Memory B cell (primary cell): ENCODE measurements around the gene PMM1.
"Not testable (repeated sequence)": the region's sequence is repeated elsewhere in the genome, so short reads cannot be mapped to it uniquely, and the experiment has no call there.

Experiments used
- ATAC-seq: fragments of 150-1000 bp; cut with Tn5 transposase; 2 replicates; pipeline ENCODE4 v1.10.0; 2021; ENCODE audit warnings: low read depth, mild to moderate bottlenecking, moderate library complexity
- DNase-seq, 2 donors: peaks; one replicate each; pipeline ENCODE4 v3.0.0; 2022; ENCODE audit warnings: low spot score in 2 of 2
- H3K27ac Mint-ChIP-seq: one replicate; pipeline ENCODE4 v1.8.0; 2022; ENCODE audit warnings: mild to moderate bottlenecking, moderate library complexity, mixed read lengths
- H3K27me3 Mint-ChIP-seq: one replicate; pipeline ENCODE4 v1.8.0; 2022; ENCODE audit warnings: mixed read lengths
- H3K36me3 Mint-ChIP-seq: one replicate; pipeline ENCODE4 v1.8.0; 2022; ENCODE audit warnings: mild to moderate bottlenecking, mixed read lengths
- H3K4me1 Mint-ChIP-seq: one replicate; pipeline ENCODE4 v1.8.0; 2022; ENCODE audit warnings: mixed read lengths
- H3K4me3 Mint-ChIP-seq: one replicate; pipeline ENCODE4 v1.8.0; 2022; ENCODE audit warnings: mild to moderate bottlenecking, moderate library complexity, mixed read lengths
- H3K9me3 Mint-ChIP-seq: one replicate; pipeline ENCODE4 v1.8.0; 2022; ENCODE audit warnings: mixed read lengths

The PMM1 gene

DNA sequence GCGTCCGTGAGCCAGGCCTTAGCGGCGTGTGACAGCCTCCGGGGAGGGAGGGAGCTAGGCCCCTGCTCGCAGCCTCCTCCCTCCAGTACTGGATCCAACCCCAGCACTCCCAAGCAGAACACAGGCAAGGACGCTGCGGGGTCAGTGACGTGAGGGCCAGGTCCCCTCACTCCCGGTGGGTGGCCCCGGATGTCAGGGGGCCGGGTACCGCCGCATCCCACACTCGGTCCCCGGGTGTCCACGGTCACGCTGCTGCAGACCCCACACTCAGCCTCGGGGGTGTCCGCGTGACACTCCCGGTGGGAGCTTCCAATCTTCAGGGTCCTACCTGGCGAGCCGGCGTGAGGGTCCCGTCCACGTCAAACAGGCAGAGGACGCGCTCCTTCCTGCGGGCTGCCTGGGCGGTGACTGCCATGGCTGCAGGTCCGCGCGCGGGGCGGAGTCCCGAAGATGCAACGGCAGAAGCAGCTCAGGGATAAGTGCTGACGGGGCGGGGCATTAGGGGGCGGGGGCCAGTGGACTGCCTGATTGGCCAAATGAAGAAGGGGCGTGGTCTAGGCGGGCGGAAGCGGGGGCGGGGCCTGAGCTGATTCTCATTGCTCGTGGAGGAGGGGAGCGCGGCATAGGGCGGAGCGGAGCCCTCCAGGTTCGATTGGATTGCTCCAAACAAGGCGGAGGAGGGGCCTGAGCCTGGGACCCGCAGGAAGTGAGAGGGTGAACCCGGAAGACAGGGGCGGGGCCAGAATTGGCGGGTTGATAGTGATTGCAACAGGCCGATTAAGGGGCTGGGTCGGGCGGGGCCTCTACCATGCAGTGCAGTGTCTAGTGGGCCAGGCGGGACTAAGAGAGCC lies at the start of gene PMM1:
Gene PMM1, minus strand, starts transcription at position 450 of the 851 bp plus-strand sequence. Its CDS starts 35 bp downstream, at position 415.
- Mint-ChIP-seq H3K27me3 (no peaks in the 10 kb centered on the region), H3K9me3 (no peaks in the 10 kb centered on the region), H3K27ac (peak within 1 kb of the TSS; percentile 58), H3K4me3 (peak within 1 kb of the TSS; percentile 95), H3K36me3 (peaks cover 4% of the 10 kb centered on the region), H3K4me1 (no peaks in the 10 kb centered on the region)
- ATAC-seq (peak; percentile 94), DNase-seq (peak; percentile 95 to 99)

- ATAC-seq (no peak), DNase-seq (no peak)
- H3K27ac Mint-ChIP-seq: no peak overlapping the region
- peaks cover 2% of the 10 kb centered on the region for H3K4me1 Mint-ChIP-seq
- no peak overlapping the region for H3K4me3 Mint-ChIP-seq
- H3K27me3 Mint-ChIP-seq: no peaks in the 10 kb centered on the region
- peaks cover 31% of the 10 kb centered on the region for H3K36me3 Mint-ChIP-seq
- H3K9me3 Mint-ChIP-seq: peaks cover 2% of the 10 kb centered on the region
Measured at GRCh38 chr22:41638748-41639147, 49.1 kb upstream of the PMM1 start.

GRCh38 chr22:41638124-41638523 lies 48.5 kb upstream of the PMM1 start:
- no peak overlapping the region for H3K27ac Mint-ChIP-seq
- peaks cover 33% of the 10 kb centered on the region for H3K36me3 Mint-ChIP-seq
- peaks cover 2% of the 10 kb centered on the region for H3K9me3 Mint-ChIP-seq
- H3K4me3 Mint-ChIP-seq: no peak overlapping the region
- H3K4me1 Mint-ChIP-seq: peaks cover 2% of the 10 kb centered on the region
- no peaks in the 10 kb centered on the region for H3K27me3 Mint-ChIP-seq
- DNase-seq: no peak
- no peak for ATAC-seq

DNA sequence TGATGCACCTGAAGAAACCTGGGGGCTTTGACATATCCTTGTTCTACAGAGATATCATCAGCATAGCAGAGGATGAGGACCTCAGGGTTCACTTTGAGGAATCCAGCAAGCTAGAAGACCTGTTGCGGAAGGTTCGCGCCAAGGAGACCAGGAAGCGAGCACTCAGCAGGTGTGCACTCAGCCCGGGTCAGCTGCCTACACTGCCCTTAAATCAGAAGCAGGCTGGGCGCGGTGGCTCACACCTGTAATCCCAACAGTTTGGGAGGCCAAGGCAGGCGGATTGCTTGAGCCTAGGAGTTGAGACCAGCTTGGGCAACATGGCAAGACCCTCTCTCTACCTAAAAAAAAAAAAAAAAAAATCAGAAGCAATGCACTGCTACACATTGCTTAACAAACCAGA lies 48.0 kb upstream of the PMM1 start:
- DNase-seq, H3K27ac Mint-ChIP-seq, ATAC-seq, H3K9me3 Mint-ChIP-seq, H3K4me1 Mint-ChIP-seq, H3K27me3 Mint-ChIP-seq, H3K4me3 Mint-ChIP-seq: not testable (repeated sequence)
- peaks cover 33% of the 10 kb centered on the region for H3K36me3 Mint-ChIP-seq

DNA sequence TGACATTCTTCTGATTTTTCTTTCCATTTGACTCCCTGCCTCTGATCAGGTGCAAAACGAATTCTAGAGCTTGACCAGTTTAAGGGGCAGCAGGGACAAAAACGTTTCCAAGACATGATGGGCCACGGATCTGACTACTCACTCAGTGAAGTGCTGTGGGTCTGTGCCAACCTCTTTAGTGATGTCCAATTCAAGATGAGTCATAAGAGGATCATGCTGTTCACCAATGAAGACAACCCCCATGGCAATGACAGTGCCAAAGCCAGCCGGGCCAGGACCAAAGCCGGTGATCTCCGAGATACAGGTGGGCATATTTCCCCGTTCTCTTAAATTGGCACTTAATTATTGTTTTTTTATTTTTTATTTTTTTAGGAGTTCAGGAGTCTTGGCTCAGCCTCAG lies 46.8 kb upstream of the PMM1 start:
- Mint-ChIP-seq H3K27me3 (no peaks in the 10 kb centered on the region), H3K9me3 (no peaks in the 10 kb centered on the region), H3K4me3 (no peak overlapping the region), H3K27ac (no peak overlapping the region), H3K36me3 (peaks cover 29% of the 10 kb centered on the region), H3K4me1 (no peaks in the 10 kb centered on the region)
- ATAC-seq (no peak), DNase-seq (no peak)

GRCh38 chr22:41634610-41635009 lies 45.0 kb upstream of the PMM1 start:
- not testable (repeated sequence) for ATAC-seq, H3K9me3 Mint-ChIP-seq, H3K4me1 Mint-ChIP-seq, H3K27me3 Mint-ChIP-seq, H3K4me3 Mint-ChIP-seq, H3K27ac Mint-ChIP-seq, DNase-seq
- H3K36me3 Mint-ChIP-seq: peaks cover 25% of the 10 kb centered on the region

DNA sequence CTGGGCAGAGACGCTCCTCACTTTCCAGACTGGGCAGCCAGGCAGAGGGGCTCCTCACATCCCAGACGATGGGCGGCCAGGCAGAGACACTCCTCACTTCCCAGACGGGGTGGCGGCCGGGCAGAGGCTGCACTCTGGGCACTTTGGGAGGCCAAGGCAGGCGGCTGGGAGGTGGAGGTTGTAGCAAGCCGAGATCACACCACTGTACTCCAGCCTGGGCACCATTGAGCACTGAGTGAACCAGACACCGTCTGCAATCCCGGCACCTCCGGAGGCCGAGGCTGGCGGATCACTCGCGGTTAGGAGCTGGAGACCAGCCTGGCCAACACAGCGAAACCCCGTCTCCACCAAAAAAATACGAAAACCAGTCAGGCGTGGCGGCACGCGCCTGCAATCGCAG lies 42.0 kb upstream of the PMM1 start:
- not testable (repeated sequence) for H3K27me3 Mint-ChIP-seq, ATAC-seq, H3K9me3 Mint-ChIP-seq, H3K27ac Mint-ChIP-seq, DNase-seq, H3K4me1 Mint-ChIP-seq, H3K4me3 Mint-ChIP-seq
- H3K36me3 Mint-ChIP-seq: peaks cover 37% of the 10 kb centered on the region

DNA sequence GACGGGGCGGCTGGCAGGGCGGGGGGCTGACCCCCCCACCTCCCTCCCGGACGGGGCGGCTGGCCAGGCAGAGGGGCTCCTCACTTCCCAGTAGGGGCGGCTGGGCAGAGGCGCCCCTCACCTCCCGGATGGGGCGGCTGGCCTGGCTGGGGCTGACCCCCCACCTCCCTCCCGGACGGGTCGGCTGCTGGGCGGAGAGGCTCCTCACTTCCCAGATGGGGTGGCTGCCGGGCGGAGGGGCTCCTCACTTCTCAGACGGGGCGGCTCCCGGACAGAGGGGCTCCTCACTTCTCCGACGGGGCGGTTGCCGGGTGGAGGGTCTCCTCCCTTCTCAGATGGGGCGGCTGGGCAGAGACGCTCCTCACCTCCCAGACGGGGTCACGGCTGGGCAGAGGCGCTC lies 41.5 kb upstream of the PMM1 start:
- H3K4me3 Mint-ChIP-seq, H3K9me3 Mint-ChIP-seq, ATAC-seq, H3K4me1 Mint-ChIP-seq, H3K27me3 Mint-ChIP-seq, H3K27ac Mint-ChIP-seq, DNase-seq: not testable (repeated sequence)
- H3K36me3 Mint-ChIP-seq: peaks cover 33% of the 10 kb centered on the region

GRCh38 chr22:41625577-41625976 lies 35.9 kb upstream of the PMM1 start:
- Mint-ChIP-seq H3K4me3 (no peak overlapping the region), H3K27me3 (no peaks in the 10 kb centered on the region), H3K36me3 (peaks cover 28% of the 10 kb centered on the region), H3K9me3 (no peaks in the 10 kb centered on the region), H3K4me1 (peaks cover 15% of the 10 kb centered on the region), H3K27ac (no peak overlapping the region)
- no peak for ATAC-seq
- no peak for DNase-seq

DNA sequence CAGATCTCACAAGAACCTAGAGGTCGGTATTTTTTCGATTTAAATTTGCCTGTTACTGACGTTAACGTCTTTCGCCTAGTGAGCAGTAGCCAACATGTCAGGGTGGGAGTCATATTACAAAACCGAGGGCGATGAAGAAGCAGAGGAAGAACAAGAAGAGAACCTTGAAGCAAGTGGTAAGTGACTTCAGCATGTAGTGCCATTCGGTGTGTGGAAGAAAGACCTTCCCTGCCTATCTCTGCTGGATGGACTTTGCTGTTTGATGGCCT lies 32.2 kb upstream of the PMM1 start:
- peak overlapping the region; percentile 90 for H3K4me3 Mint-ChIP-seq
- no peak for DNase-seq
- no peaks in the 10 kb centered on the region for H3K27me3 Mint-ChIP-seq
- peaks cover 6% of the 10 kb centered on the region for H3K36me3 Mint-ChIP-seq
- no peak for ATAC-seq
- H3K9me3 Mint-ChIP-seq: no peaks in the 10 kb centered on the region
- peak overlapping the region; percentile 96 for H3K27ac Mint-ChIP-seq
- H3K4me1 Mint-ChIP-seq: peaks cover 30% of the 10 kb centered on the region

DNA sequence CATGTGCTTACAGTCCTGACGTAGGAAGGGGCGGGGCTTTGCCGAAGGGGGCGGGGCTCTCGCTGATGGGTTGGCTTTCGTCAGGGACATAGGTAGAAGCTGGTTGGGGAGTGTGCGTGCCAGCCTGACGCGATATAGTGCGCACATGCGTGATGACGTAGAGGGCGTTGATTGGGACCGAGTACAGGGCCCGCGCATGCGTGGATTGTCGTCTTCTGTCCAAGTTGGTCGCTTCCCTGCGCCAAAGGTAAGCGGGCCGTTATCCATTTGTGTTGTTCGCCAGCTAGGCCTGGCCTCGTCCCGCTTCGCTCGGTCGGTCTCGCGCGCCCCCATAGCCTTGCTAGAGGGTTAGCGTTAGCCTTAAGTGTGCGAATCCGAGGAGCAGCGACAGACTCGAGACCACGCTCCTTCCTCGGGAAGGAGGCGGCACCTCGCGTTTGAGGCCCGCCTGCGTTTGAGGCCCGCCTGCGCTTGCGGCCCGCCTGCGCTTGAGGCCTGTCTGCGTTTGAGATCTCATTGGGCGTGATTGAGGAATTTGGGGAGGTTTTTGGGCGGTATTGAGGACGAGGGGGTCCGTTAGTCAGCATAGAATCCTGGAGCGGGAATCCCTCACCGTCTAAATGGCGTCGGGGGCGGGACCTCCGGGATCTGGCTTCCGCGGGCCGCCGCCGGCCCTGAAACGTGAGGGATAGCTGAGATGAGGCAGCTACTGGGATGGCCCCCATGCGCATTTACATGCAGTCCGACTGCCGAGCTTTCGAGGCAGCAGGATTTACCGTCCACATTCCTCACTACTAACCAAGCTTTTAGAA lies 31.7 kb upstream of the PMM1 start, which contains the start of gene XRCC6:
Gene XRCC6, plus strand, starts transcription at position 197 of the 812 bp plus-strand sequence. CDS start 710 bp downstream, outside the sequence.
- H3K27ac Mint-ChIP-seq: peak within 1 kb of the TSS; percentile 96
- H3K9me3 Mint-ChIP-seq: no peaks in the 10 kb centered on the region
- peaks cover 6% of the 10 kb centered on the region for H3K36me3 Mint-ChIP-seq
- peak; percentile 99 for DNase-seq
- ATAC-seq: peak; percentile 85
- peaks cover 30% of the 10 kb centered on the region for H3K4me1 Mint-ChIP-seq
- H3K4me3 Mint-ChIP-seq: peak within 1 kb of the TSS; percentile 90
- H3K27me3 Mint-ChIP-seq: no peaks in the 10 kb centered on the region

DNA sequence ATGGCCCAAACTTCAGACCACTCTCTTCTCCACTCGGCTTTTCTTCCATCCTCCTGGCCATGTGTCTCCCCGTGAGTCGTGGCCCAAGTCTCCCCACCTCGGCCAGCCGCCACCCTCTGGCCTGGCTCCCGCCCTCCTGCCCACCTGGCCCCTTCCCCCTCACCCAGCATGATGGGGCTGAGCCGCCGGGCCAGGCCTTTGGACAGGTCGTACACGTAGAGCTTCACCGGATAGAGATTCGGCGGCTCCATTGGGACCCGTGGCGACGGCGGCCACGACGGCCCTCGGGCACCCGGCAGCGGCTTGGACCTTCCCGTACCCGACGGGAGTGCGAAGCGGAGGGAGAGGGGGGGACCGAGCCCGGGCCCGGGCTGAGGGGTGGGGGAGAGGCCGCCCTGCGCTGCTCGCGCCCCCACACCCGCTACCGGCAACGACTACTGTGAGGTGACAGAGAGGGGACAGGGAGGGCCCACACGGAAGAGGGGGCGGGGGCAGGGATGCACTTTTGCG lies 31.0 kb upstream of the PMM1 start, which contains the start of gene DESI1:
Gene DESI1, minus strand, starts transcription at position 455 of the 510 bp plus-strand sequence. Its CDS starts 204 bp downstream, at position 251.
- no peaks in the 10 kb centered on the region for H3K27me3 Mint-ChIP-seq
- peak within 1 kb of the TSS; percentile 90 for H3K4me3 Mint-ChIP-seq
- H3K27ac Mint-ChIP-seq: peak within 1 kb of the TSS; percentile 96
- ATAC-seq: peak; percentile 28
- peaks cover 30% of the 10 kb centered on the region for H3K4me1 Mint-ChIP-seq
- peaks cover 6% of the 10 kb centered on the region for H3K36me3 Mint-ChIP-seq
- no peak for DNase-seq
- H3K9me3 Mint-ChIP-seq: no peaks in the 10 kb centered on the region

- H3K27me3 Mint-ChIP-seq: no peaks in the 10 kb centered on the region
- ATAC-seq: peak; percentile 6
- peaks cover 30% of the 10 kb centered on the region for H3K4me1 Mint-ChIP-seq
- H3K27ac Mint-ChIP-seq: peak overlapping the region; percentile 96
- peak overlapping the region; percentile 90 for H3K4me3 Mint-ChIP-seq
- DNase-seq: peak; percentile 14 to 42
- H3K9me3 Mint-ChIP-seq: no peaks in the 10 kb centered on the region
- H3K36me3 Mint-ChIP-seq: peaks cover 6% of the 10 kb centered on the region
Measured at GRCh38 chr22:41619979-41620588, 30.4 kb upstream of the PMM1 start.

- Mint-ChIP-seq H3K36me3 (peaks cover 6% of the 10 kb centered on the region), H3K27me3 (no peaks in the 10 kb centered on the region), H3K27ac (no peak overlapping the region), H3K4me1 (peaks cover 4% of the 10 kb centered on the region), H3K9me3 (no peaks in the 10 kb centered on the region), H3K4me3 (no peak overlapping the region)
- no peak for DNase-seq
- ATAC-seq: no peak
Measured at GRCh38 chr22:41613456-41613855, 23.8 kb upstream of the PMM1 start.
